ENCODE data around the gene B4GALNT1.
A peak's percentile ranks its signal among the peaks of the same experiment; 100 is the strongest.

Gene B4GALNT1

DNA sequence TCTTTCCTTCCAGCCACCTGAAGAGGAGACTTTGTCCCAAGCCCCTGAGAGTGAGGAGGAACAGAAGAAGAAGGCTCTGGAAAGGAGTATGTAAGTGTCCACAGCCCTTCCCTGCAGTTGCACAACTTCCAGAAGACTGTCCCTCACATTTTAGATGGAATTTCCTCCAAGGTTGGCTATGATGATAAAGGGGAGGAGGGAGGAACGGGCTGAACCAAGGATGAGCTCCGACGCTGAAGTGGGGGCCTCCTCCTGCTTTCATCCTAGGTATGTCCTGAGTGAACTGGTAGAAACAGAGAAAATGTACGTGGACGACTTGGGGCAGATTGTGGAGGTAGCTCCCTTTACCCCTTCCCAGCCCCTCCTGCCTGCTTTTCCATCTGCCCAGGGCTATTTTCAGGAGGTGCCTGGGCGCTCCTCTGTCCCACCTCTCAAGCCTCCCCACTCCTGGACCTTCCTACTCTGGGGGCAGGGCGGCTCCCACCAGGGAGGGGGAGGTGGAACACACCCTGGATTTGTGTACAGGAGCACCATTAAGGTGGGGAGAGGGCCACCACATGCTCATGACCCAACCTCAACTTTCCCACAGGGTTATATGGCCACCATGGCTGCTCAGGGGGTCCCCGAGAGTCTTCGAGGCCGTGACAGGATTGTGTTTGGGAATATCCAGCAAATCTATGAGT is 19.4 kb downstream of the B4GALNT1 start:
- no peak for DNase-seq (ENCODE audit: low read depth)
- TF ChIP-seq, protein P1, sequence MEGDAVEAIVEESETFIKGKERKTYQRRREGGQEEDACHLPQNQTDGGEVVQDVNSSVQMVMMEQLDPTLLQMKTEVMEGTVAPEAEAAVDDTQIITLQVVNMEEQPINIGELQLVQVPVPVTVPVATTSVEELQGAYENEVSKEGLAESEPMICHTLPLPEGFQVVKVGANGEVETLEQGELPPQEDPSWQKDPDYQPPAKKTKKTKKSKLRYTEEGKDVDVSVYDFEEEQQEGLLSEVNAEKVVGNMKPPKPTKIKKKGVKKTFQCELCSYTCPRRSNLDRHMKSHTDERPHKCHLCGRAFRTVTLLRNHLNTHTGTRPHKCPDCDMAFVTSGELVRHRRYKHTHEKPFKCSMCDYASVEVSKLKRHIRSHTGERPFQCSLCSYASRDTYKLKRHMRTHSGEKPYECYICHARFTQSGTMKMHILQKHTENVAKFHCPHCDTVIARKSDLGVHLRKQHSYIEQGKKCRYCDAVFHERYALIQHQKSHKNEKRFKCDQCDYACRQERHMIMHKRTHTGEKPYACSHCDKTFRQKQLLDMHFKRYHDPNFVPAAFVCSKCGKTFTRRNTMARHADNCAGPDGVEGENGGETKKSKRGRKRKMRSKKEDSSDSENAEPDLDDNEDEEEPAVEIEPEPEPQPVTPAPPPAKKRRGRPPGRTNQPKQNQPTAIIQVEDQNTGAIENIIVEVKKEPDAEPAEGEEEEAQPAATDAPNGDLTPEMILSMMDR (IDR thresholded peaks at IDR 0.05; ENCODE audit: insufficient read depth, low read depth, low read length, missing control alignments), result no peak
- H3K4me3 ChIP-seq (ENCODE audit: low read depth, low read length), result no peak overlapping the region

DNA sequence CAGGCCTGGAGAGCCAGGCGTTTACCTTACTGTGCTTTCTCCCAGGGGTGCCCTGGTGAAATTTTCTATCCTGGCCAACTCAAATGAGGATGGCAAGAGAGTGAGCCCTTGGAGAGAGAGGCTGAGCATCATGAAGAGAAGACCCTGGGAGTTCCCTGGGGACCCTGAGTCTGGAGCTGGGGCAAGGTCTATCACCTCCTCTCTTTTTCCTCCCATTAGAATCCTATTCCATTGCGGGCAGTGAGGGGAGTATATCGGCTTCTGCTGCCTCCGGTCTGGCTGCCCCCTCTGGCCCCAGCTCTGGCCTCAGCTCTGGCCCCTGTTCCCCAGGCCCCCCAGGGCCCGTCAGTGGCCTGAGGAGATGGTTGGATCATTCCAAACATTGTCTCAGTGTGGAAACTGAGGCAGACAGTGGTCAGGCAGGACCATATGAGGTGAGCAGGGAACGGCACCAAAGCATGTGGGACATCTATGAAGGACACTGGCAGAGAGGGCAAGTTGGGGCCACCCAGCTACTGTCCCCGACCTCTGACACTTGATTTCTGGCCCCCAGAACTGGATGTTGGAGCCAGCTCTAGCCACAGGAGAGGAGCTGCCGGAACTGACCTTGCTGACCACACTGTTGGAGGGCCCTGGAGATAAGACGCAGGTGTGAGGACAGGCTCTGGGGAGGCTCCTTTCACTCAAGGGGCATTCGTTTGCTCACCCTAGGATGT is 20.1 kb downstream of the B4GALNT1 start:
- TF ChIP-seq, protein P1 (IDR thresholded peaks at IDR 0.05; ENCODE audit: insufficient read depth, low read depth, low read length, missing control alignments), result no peak
- H3K4me3 ChIP-seq (ENCODE audit: low read depth, low read length), result no peak overlapping the region
- no peak for DNase-seq (ENCODE audit: low read depth)

DNA sequence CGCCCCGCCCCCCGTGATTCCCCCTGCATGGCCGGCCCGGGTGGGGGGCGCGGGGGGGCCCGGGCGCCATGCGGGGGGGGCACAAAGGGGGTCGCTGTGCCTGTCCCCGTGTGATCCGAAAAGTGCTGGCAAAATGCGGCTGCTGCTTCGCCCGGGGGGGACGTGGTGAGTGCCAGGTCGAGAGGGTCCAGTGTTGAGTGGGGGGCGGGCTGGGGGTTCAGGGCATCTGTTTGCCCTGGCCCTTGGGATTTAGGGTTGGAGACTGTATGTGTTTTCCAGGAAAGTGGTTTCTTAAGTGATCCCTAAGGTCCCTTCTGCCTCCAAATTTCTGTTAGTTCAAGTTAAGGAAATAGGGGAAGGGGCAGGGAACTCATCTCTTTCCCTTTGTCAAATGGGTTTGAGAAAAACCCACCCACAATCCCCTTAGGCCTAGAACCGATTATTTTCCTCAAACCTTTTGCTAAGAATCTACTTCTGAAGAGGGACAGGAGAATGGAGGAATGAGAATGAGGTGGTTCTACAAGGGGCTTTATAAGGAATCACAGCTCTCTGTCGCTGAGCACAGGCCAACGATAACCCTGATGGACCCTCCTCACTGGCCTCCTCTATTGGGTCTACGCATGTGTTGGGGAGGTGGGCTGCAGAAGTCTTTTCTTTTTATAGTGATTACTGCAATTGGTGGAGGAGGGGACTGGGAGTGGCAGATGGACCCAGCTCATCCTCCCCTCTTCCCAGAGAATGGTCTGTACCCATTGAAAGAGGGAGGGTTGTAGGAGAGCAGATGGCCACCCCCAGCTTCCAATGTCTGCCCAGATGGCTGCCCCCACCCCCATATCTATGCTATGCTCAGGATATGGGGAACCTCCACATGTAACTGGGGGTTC is 20.9 kb downstream of the B4GALNT1 start:
- H3K4me3 ChIP-seq (ENCODE audit: low read depth, low read length), result no peak overlapping the region

DNA sequence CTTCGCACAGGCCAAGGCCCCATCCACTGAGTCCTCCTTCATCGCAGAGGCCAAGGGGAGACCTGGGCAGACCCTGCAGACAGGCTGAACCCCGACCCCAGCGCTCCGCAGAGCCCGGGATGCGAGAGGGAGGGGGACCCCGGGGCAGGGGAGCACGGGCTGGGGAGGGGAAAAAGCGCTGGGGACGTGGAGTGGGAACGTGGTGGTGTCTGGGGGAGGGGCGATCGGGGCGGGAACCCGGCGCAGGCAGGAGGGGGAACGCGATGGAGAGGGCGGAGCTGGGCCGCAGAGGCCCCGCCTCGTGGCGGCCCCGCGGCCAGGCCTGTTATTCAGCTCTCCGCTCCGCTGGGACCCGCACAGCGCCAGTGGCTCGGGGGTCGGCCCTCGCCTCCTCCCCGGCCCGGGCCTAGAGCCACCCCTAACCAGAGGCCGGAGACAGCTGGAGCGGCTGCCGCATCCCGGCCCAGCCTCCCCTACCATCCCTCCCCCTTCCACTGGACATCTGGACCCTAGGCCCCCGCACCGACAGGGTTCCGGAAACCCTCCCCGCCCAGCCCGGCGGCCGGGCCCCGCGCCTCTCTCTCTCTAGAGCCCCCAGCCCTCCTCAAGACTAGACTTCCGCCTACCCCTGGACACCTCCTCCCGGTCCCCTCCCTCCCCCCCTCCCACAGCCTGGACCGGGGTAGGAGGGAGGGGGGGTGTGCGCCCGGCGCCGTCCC is 21.7 kb downstream of the B4GALNT1 start, which contains the start of gene ARHGEF25:
Gene ARHGEF25, plus strand, starts transcription at position 328 of the 719 bp plus-strand sequence. CDS start 460 bp downstream, outside the sequence.
- TF ChIP-seq, protein P1 (IDR thresholded peaks at IDR 0.05; ENCODE audit: insufficient read depth, low read depth, low read length, missing control alignments), result no peak
- H3K4me3 ChIP-seq (ENCODE audit: low read depth, low read length), result peak within 1 kb of the TSS; percentile 50
- no peak for DNase-seq (ENCODE audit: low read depth)

More for the DNA sequence above, 20.9 kb downstream of the B4GALNT1 start:
- TF ChIP-seq, protein P1 (IDR thresholded peaks at IDR 0.05; ENCODE audit: insufficient read depth, low read depth, low read length, missing control alignments), result no peak
- no peak for DNase-seq (ENCODE audit: low read depth)

DNA sequence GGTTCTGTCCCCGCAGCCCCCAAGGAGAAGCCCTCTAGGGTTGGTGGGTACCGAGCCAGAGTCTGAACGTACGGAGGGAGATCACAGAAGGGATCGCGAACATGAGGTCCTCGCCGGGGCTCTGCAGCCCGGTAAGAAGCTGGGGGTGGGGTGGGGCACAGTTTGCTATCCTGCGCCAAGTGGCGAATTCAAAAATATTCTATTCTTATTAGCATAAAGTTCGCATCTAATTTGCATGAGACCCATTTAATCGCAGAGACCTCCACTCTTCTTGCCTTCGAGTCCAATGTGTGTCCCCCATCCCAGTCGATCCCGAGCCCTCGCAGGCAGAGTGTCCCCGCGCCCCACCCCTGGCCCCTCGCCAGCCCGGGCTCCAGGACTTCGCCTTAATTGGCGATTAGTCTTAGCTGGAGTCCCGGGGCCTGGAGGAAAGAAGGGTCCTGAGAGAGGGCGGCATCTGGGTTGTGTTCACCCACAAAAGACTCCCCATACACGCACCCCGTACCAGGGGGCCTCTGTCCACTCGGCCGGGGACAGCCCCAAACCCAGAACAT is 22.4 kb downstream of the B4GALNT1 start:
- no peak for DNase-seq (ENCODE audit: low read depth)
- TF ChIP-seq, protein P1 (IDR thresholded peaks at IDR 0.05; ENCODE audit: insufficient read depth, low read depth, low read length, missing control alignments), result no peak
- H3K4me3 ChIP-seq (ENCODE audit: low read depth, low read length), result peak overlapping the region; percentile 50
